Retinal pigment epithelial cell (primary cell): Measurements from ENCODE around the gene P2RX1.

Experiments
- DNase-seq: peaks from one replicate; pipeline ENCODE4 v3.0.0-alpha.2; 2010; ENCODE audit warnings: low read depth
- H3K4me3 ChIP-seq: 2 replicates; pipeline ENCODE4 v1.5.1; 2011; ENCODE audit warnings: mild to moderate bottlenecking, low read length, control low read depth, moderate library complexity
- TF ChIP-seq, protein P1 (sequence below): conservative IDR thresholded peaks from 2 replicates; pipeline ENCODE4 v1.5.1; 2011; ENCODE audit warnings: low read depth, low read length, control low read depth, inconsistent platforms

P2RX1 gene

DNA sequence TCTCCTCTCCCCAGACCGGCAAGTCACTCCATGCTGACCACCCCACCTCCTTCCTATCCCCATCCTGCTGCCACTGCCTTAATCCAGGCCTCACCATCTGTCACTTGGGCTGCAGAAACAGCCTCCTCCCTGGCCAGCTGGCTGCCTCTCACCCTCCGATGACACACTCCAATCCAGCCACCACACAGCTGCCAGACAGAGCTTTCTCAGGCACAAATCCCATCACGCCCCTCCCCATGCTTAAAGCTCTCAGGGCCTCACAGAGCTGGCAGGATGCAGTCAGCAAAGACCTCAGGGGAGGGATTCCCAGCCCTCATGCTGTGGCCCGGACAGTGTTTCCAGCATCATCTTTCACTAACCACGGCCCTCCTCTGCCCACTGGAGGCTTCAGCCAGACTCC lies 37.1 kb downstream of the P2RX1 start:
- DNase-seq: no peak
- H3K4me3 ChIP-seq: no peak overlapping the region
- TF ChIP-seq, protein P1, sequence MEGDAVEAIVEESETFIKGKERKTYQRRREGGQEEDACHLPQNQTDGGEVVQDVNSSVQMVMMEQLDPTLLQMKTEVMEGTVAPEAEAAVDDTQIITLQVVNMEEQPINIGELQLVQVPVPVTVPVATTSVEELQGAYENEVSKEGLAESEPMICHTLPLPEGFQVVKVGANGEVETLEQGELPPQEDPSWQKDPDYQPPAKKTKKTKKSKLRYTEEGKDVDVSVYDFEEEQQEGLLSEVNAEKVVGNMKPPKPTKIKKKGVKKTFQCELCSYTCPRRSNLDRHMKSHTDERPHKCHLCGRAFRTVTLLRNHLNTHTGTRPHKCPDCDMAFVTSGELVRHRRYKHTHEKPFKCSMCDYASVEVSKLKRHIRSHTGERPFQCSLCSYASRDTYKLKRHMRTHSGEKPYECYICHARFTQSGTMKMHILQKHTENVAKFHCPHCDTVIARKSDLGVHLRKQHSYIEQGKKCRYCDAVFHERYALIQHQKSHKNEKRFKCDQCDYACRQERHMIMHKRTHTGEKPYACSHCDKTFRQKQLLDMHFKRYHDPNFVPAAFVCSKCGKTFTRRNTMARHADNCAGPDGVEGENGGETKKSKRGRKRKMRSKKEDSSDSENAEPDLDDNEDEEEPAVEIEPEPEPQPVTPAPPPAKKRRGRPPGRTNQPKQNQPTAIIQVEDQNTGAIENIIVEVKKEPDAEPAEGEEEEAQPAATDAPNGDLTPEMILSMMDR: no peak

DNA sequence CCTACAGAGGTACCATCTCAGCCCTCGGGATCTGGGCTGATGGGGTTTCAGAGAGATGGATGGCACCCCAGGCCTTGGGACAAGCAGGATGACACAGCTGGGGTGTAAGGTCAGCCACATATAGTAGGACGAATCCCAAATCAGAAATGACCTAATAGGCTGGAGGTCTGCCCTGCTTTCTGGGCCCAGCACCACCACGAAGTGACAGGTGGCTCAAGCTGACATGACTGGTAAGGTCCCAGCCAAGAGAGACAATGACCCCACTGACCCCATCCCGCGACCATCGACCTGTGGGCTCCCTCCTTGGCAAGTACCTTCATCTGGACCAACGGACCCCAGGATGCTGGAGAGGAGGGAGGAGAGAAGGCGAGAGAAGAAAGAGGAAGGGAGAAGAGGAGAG lies 39.0 kb downstream of the P2RX1 start:
- H3K4me3 ChIP-seq: no peak overlapping the region
- DNase-seq: no peak
- TF ChIP-seq, protein P1: no peak

- H3K4me3 ChIP-seq: no peak overlapping the region
- TF ChIP-seq, protein P1: no peak
- no peak for DNase-seq
Measured at GRCh38 chr17:3875317-3875716, 40.9 kb downstream of the P2RX1 start.

GRCh38 chr17:3873862-3874261 lies 42.4 kb downstream of the P2RX1 start:
- TF ChIP-seq, protein P1: no peak
- no peak for DNase-seq
- H3K4me3 ChIP-seq: no peak overlapping the region

DNA sequence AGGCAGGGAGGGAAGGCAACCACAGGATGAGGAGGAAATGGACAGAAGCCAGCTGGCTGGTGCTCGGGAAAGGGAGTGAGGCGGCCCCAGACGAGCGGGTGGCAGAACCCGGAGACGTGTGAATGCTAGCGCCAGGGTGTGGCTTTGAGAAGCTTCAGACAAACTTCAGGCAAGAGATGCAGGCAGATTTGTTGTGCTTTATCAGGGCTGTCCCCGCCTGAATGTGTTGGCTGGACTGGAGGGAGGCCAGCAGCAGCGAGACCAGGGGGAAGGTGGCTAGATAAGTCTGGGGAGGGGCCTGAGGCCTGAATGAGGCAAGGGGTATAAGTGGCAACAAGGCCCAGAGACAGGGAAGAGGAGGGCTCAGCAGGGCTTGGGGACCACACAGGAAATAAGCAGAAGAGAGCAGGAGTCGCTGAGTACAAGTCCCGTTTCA lies 45.4 kb downstream of the P2RX1 start:
- DNase-seq: no peak
- TF ChIP-seq, protein P1: no peak
- no peak overlapping the region for H3K4me3 ChIP-seq

DNA sequence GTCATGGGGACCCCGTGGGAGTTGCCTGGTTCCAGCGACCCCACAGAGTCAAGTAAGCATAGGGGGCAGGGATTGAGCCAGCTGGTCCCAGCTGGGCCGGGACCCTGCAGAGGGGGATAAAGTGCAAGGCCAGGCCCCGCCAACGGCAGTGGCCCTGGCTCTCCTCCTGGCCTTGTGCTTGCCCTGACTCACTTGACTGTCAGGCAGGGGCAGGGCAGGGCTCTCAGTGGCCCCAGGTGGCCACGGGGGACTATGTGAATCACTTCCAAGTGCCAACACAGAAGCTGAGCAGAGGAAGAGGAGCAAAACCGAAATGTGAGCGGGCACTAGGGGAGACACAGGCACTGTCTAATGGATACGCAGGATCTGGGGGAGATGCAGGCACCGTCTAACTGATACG lies 48.7 kb downstream of the P2RX1 start:
- no peak overlapping the region for H3K4me3 ChIP-seq
- TF ChIP-seq, protein P1: no peak
- no peak for DNase-seq

DNA sequence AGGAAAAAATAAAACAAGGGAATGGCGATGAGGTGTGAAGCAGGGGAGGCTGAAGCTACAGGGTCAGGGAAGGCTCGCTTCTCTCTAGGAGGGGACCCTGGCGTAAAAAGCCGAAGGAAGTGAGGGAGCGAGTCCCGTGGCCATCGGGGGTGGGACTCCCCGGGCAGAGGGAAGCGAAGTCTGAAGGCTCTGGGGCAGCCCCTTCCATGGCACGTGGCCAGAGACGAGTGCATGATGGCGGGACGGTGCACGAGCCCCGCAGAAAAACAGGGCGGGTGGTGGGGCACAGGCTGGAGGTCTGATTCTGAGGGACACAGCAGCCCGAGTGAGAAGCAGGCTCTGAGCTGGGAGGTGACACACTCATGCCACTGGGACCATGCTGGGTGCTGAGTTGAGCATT lies 49.2 kb downstream of the P2RX1 start:
- TF ChIP-seq, protein P1: no peak
- no peak overlapping the region for H3K4me3 ChIP-seq
- no peak for DNase-seq
